Effector memory CD4-positive, alpha-beta T cell (primary cell): ENCODE measurements around the gene HAUS8.
"Not testable (repeated sequence)": the region's sequence is repeated elsewhere in the genome, so short reads cannot be mapped to it uniquely, and the experiment has no call there.

Experiments used
- DNase-seq, 3 donors: peaks; one replicate each; pipeline ENCODE4 v3.0.0-alpha.2; 2020
- H3K27ac ChIP-seq: 2 replicates; pipeline ENCODE4 v1.7.0; 2013; ENCODE audit warnings: mild to moderate bottlenecking, low read length, moderate library complexity; ENCODE audit not compliant: insufficient read depth, poor library complexity, severe bottlenecking
- H3K27me3 ChIP-seq: replicated peaks from 2 replicates; pipeline ENCODE4 v1.7.0; 2013; ENCODE audit warnings: mild to moderate bottlenecking, low read length; ENCODE audit not compliant: insufficient read depth, control insufficient read depth, poor library complexity, severe bottlenecking
- H3K36me3 ChIP-seq: 2 replicates; pipeline ENCODE4 v1.7.0; 2013; ENCODE audit warnings: mild to moderate bottlenecking, low read length, moderate library complexity; ENCODE audit not compliant: control insufficient read depth, insufficient read depth
- H3K4me1 ChIP-seq: 2 replicates; pipeline ENCODE4 v1.7.0; 2013; ENCODE audit warnings: low read length, mild to moderate bottlenecking; ENCODE audit not compliant: control insufficient read depth, insufficient read depth, poor library complexity, severe bottlenecking
- H3K4me3 ChIP-seq: 2 replicates; pipeline ENCODE4 v1.7.0; 2013; ENCODE audit warnings: low read length, low read depth, mild to moderate bottlenecking; ENCODE audit not compliant: insufficient read depth, poor library complexity, severe bottlenecking
- H3K9me3 ChIP-seq: 2 replicates; pipeline ENCODE4 v1.7.0; 2013; ENCODE audit warnings: mild to moderate bottlenecking, low read length, moderate library complexity; ENCODE audit not compliant: control insufficient read depth

HAUS8 gene

DNA sequence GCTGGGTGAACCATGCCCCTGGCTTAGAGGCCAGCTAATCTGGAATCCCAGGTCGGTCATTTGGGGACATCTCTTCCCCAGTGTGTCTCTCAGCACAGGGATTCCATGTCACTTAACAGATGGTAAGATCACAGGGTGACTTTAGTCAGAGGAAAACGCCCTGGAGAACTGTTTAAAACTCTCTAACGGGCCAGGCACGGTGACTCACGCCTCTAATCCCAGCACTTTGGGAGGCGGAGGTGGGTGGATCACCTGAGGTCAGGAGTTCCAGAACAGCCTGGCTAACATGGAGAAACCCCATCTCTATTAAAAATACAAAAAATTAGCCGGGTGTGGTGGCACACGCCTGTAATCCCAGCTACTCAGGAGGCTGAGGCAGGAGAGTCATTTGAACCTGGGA lies 50.3 kb downstream of the HAUS8 start:
- not testable (repeated sequence) for H3K4me1 ChIP-seq, H3K27ac ChIP-seq, DNase-seq, H3K36me3 ChIP-seq, H3K9me3 ChIP-seq, H3K4me3 ChIP-seq
- H3K27me3 ChIP-seq: peaks cover 10% of the 10 kb centered on the region

DNA sequence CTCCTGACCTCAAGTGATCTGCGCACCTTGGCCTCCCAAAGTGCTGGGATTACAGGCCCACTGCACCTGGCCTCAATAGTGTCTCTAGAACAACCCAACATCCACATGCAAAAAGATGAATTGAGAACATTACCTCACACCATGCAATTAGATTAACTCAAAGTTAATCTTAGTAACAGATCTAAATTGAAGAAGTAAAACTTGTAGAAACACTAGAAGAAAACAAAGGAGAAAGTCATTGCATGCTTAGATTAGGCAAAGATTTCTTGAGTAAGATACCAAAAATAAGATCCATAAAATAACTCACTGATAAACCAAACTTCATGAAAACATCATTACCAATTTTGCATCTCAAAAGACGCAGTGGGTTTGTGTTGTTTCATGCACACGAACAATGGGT lies 51.4 kb downstream of the HAUS8 start:
- H3K27ac ChIP-seq: no peak overlapping the region
- no peak for DNase-seq
- H3K4me1 ChIP-seq: peaks cover 7% of the 10 kb centered on the region
- peaks cover 9% of the 10 kb centered on the region for H3K27me3 ChIP-seq
- no peak overlapping the region for H3K4me3 ChIP-seq
- no peaks in the 10 kb centered on the region for H3K36me3 ChIP-seq
- no peaks in the 10 kb centered on the region for H3K9me3 ChIP-seq

DNA sequence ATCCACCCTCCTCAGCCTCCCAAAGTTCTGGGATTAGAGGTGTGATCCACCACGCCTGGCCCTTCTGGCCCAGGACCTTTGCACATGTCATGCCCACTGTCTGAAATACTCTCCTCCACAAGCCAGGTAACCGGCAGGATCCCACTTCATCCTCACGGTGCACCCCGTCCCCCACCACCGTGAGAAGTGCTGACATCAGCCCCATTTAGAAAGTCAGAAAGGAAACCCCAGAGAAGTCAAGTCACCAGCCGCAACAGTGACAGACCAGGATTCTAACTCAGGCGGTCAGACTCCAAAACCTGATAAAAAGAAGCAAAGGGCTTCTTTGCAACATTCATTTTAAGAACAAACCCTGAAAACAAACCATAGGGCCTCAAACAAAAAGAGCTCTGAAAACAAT lies 52.5 kb downstream of the HAUS8 start:
- DNase-seq: no peak
- H3K4me1 ChIP-seq: peaks cover 7% of the 10 kb centered on the region
- no peaks in the 10 kb centered on the region for H3K9me3 ChIP-seq
- H3K27me3 ChIP-seq: peaks cover 5% of the 10 kb centered on the region
- H3K4me3 ChIP-seq: no peak overlapping the region
- H3K27ac ChIP-seq: no peak overlapping the region
- no peaks in the 10 kb centered on the region for H3K36me3 ChIP-seq

DNA sequence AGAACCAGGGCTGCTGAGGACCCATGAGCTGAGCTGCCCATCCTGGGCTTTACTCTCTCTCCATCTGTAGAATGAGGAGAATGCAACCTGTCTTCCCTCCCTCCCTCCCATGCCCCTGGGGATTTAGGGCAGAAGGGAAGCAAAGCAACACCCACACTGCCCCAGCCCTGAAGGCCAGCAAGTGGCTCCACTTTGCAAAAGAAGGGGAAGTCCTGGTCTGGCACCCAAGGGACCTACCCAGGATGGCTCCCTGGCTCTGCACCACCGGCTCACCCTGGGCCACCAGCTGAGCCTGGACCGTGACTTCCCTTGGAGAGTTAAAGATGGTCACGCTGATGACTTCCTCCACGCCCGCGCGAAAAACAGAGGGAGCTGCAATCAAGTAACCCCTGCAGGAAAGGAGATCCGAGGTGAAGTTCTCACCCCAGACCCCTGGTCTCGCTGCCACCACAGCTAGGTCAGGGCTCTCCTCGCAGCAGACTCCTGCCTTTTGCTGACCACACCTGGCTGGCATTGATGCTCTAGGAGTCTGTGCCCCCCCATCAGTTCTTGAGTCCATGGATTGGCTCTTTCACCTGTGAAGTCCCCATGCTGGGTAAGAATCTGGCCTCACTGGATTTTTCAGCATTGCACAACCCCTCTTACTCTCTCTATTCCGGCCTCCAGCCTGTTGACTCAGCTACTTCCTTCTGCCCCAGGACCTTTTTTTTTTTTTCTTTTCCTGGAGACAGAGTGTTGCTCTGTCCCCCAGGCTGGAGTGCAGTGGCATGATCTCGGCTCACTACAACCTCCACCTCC lies 53.3 kb downstream of the HAUS8 start:
- no peaks in the 10 kb centered on the region for H3K27me3 ChIP-seq
- no peak for DNase-seq
- no peak overlapping the region for H3K27ac ChIP-seq
- no peaks in the 10 kb centered on the region for H3K9me3 ChIP-seq
- H3K36me3 ChIP-seq: no peaks in the 10 kb centered on the region
- no peak overlapping the region for H3K4me3 ChIP-seq
- H3K4me1 ChIP-seq: peaks cover 7% of the 10 kb centered on the region

DNA sequence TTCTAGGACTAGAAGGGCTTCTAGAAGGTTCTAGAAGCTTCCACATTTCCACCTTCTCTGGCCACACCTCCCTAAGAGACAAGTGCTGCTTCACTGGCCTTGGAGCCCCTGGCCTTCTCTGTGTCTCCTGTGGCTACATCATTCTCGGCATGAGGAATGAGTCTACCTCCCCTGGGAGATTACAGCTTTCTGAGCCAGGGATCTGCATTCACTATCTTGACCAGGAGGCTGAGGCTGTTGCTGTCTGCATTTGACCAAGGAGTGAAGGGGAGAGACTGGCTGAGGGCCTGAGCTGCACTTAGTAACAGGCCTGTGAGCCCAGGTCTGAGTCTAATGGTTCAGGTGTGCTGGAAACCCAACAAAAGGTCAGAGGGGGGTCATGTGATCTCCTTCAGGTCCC lies 53.9 kb downstream of the HAUS8 start:
- Histone ChIP-seq H3K27ac (no peak overlapping the region), H3K9me3 (no peaks in the 10 kb centered on the region), H3K4me3 (no peak overlapping the region), H3K36me3 (no peaks in the 10 kb centered on the region), H3K4me1 (peaks cover 7% of the 10 kb centered on the region), H3K27me3 (no peaks in the 10 kb centered on the region)
- no peak for DNase-seq

DNA sequence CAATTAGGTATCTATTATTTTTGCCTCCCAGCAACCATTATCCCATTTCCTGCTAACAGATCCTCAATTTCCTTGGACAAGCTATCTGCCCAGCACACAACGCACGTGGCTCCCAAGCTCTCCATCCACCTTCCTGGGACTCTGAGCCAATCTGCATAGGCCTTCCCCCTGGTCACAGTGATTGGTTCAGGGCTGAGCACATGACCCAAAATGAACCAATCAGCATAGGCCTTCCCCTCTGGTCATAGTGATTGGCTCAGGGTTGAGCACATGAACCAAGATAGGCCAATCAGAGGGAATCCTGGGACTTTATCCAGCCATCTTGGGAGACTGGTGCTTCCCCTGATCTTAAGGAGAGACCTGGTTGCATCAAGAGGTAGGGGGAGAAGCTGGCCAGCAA lies 54.4 kb downstream of the HAUS8 start:
- Histone ChIP-seq H3K36me3 (no peaks in the 10 kb centered on the region), H3K9me3 (no peaks in the 10 kb centered on the region), H3K4me3 (no peak overlapping the region), H3K4me1 (peaks cover 2% of the 10 kb centered on the region), H3K27ac (no peak overlapping the region), H3K27me3 (no peaks in the 10 kb centered on the region)
- DNase-seq: no peak

DNA sequence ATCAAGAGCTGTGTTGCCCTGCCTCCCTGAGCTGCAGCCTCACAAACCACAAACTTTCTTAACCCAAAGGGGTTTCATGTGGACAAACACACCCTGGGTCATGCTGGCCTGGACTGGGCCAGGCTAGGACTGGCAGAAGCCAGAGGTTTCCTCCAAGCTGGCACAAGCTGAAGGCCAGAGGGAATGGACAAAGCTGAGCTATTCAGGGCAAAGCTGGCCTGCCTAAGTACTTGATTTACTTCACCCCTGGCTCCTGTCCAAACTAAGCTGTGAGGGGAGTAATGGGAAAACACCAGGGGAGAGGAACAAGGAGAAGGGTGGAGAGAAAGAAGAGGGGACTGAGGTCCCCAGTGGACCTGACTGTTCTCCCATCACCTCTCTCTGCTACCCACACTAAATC lies 54.9 kb downstream of the HAUS8 start:
- DNase-seq: no peak
- H3K4me3 ChIP-seq: no peak overlapping the region
- H3K9me3 ChIP-seq: no peaks in the 10 kb centered on the region
- no peaks in the 10 kb centered on the region for H3K27me3 ChIP-seq
- no peaks in the 10 kb centered on the region for H3K36me3 ChIP-seq
- H3K27ac ChIP-seq: no peak overlapping the region
- no peaks in the 10 kb centered on the region for H3K4me1 ChIP-seq

DNA sequence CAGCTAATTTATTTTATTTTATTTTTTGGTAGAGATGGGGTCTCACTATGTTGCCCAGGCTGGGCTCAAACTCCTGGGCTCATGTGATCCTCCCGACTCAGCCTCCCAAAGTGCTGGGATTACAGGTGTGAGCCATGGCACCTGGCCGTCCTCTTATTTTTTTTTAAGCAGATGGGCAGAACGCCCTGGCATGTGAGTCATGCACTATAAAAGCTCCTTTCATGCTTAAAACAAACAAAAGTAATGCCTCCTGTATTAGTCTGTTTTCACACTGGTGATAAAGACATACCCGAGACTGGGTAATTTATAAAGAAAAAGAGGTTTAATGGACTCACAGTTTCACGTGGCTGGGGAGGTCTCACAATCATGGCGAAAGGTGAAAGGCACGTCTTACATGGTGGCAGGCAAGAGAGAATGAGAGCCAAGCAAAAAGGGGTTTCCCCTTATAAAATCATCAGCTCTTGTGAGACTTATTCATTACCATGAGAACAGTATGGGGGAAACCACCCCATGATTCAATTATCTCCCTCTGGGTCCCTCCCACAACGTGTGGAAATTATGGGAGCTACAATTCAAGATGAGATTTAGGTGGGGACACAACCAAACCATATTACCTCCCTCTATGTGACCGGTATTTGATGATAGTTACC lies 60.9 kb downstream of the HAUS8 start:
- DNase-seq, H3K4me3 ChIP-seq, H3K27ac ChIP-seq: not testable (repeated sequence)

DNA sequence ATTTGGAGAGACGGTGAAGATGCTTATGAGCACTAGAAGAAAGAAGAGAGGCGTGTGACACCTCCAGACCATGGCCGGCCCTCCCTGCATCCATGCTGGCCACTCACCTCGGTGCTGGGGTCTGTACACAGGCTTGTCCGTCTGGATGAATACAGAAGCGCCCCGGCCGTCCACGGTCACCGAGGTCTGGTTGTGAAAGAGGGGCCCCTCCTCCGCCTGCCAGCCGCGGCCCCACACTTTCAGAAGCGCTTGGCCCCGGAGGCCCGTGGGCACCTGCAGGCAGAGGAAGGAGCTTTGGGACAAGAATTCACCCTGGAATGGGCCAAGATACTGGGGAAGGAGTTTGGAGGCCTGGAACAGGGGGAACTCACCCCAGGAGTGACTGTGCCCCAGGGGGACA lies 63.8 kb downstream of the HAUS8 start:
- no peak for DNase-seq
- H3K27me3 ChIP-seq: no peaks in the 10 kb centered on the region
- H3K36me3 ChIP-seq: no peaks in the 10 kb centered on the region
- no peaks in the 10 kb centered on the region for H3K4me1 ChIP-seq
- no peak overlapping the region for H3K4me3 ChIP-seq
- H3K27ac ChIP-seq: no peak overlapping the region
- no peaks in the 10 kb centered on the region for H3K9me3 ChIP-seq

More for the DNA sequence above, 60.9 kb downstream of the HAUS8 start:
- H3K4me1 ChIP-seq, H3K27me3 ChIP-seq, H3K36me3 ChIP-seq, H3K9me3 ChIP-seq: not testable (repeated sequence)

DNA sequence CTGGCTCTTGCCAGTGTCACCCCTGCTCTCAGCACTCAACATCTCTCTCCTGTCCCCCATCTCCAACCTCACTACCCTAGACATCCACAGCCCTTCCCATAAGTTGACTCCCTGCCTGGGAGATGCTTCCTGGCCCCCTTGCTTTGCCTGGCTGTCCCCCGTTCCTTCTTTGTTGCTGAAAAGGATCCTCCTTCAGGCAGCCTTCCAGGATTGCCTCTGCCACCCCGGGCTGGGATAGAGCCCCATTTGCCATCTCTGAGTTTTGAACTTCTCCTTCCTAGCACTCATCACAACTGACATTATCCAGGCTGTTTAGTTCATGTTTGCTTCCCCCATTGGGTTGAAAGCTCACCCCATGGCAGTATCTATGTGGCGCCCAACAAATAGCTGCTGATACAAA lies 68.7 kb downstream of the HAUS8 start:
- Histone ChIP-seq H3K36me3 (no peaks in the 10 kb centered on the region), H3K9me3 (no peaks in the 10 kb centered on the region), H3K4me1 (peaks cover 11% of the 10 kb centered on the region), H3K27me3 (no peaks in the 10 kb centered on the region), H3K27ac (no peak overlapping the region), H3K4me3 (no peak overlapping the region)
- no peak for DNase-seq
